ENCODE measurements around the gene ZBTB46. TPM values are rescaled to one million over a fixed set of nuclear protein-coding genes. Genes with fewer than 3 reads are reported as not detected.

ZBTB46 gene
- total and polyA plus RNA-seq, 10 of the 15 experiments (the other 5 are each of a cell fraction or from before 2014, with no cell fraction given): 0.15 to 0.92 (median 0.34) TPM

DNA sequence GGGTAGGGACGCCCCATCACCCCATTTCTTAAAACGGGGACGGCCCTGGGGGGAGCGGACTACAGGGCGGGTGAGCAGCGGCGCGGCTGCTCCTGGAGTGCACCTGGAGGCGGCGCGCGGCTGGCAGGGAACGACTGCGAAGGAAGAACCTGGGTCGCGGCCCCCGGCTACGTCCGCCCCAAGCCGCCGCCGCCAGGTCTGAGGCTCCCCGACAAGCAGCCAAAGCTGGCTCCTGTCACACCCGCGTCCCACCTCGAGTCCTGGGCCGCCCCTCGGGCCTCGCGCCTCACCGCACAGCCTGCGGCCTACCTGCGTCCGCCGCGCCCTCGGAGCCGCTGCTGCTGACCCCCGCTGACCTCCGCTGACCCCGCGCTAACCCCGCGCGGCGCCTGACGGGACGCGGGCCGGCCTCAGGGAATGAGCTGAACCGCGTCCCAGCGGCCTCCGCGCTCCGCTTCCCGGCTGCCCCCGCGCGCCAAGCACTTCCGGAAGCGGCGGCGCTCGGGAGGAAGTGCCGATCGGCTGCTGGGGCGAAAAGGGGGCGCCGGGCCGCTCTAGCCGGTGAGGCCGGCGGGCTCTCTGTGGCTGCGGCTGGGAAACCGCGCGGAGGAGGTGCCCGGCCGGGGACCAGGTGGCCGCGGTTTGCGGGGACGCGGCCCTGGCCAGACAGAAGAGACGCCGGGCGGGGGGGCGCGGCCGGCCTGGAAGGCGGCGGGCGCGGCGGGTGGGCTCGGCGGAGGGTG, 123.3 kb downstream of the ZBTB46 start, which contains the start of the genes ARFRP1 and ZGPAT:
Gene ARFRP1 (minus strand): TSS at position 419 of the 743 bp plus-strand sequence. CDS start 885 bp downstream, outside the sequence.
Gene ZGPAT (plus strand): TSS at position 482 of the 743 bp plus-strand sequence. CDS start 542 bp downstream, outside the sequence.
- RAD21 ChIA-PET (ENCODE audit: unreplicated experiment): interaction anchor here (0.7 to 2.4 kb wide), 15 partner anchors 9 to 273 kb away, joined by 3 to 32 read pairs (median 4); partner anchors contain the start of genes LIME1, PRPF6, PTK6 and RTEL1
- Histone ChIP-seq H3K27ac (ENCODE audit: control insufficient read depth, insufficient read depth) (peak within 1 kb of the TSS; percentile 74), H3K4me3 (peak within 1 kb of the TSS; percentile 89), H3K9me3 (replicated peaks; ENCODE audit: control insufficient read depth, insufficient read depth, low read length) (peaks cover 6% of the 10 kb centered on the region; the same call in 2 of the 3 replicates), H3K36me3 (ENCODE audit: control insufficient read depth in 2 of 2, insufficient read depth in 2 of 2, low read length in 1 of 2) (peaks cover 5 to 27% of the 10 kb centered on the region in 2 experiments), H2AFZ (ENCODE audit: control insufficient read depth, low read depth, low read length) (peak within 1 kb of the TSS; percentile 41), H3K27me3 (replicated peaks in 1 of 2; ENCODE audit: control insufficient read depth in 2 of 2, insufficient read depth in 2 of 2, low read length in 1 of 2) (no peaks in the 10 kb centered on the region), H3K4me2 (ENCODE audit: control insufficient read depth, insufficient read depth) (peak within 1 kb of the TSS; percentile 87), H3K79me2 (ENCODE audit: control insufficient read depth, insufficient read depth, low read length) (peaks cover 50% of the 10 kb centered on the region), H4K20me1 (ENCODE audit: control insufficient read depth, insufficient read depth) (no peaks in the 10 kb centered on the region), H3K4me1 (ENCODE audit: control insufficient read depth, insufficient read depth, low read length) (peaks cover 12% of the 10 kb centered on the region), H3K9ac (ENCODE audit: control insufficient read depth, insufficient read depth, low read length) (peak within 1 kb of the TSS; percentile 77)
- CTCF ChIA-PET: interaction anchor here (0.6 to 3.3 kb wide), 20 partner anchors 9 to 270 kb away, joined by 3 to 28 read pairs (median 5); partner anchors contain the start of genes LIME1, RTEL1, SLC2A4RG and TPD52L2
- BruUV-seq (replicated peaks): no TSS peak
- WGBS (ENCODE audit: insufficient coverage, insufficient replicate concordance, low lambda C conversion rate, missing lambda C conversion rate): under 1% methylated on average over 67 of the region's 98 CpGs
- peak; percentile 18 for FAIRE-seq
- DNase-seq (ENCODE audit: low read depth, low spot score): no peak
- intact Hi-C loops (cut with micrococcal nuclease; ENCODE audit: unreplicated experiment) (loop anchor here (2.0 kb wide), 4 partner anchors 29 to 249 kb away; partner anchors contain the start of genes LIME1, TPD52L2 and UCKL1), in situ Hi-C loops (cut with MboI) (loop anchor here (5.0 kb wide), 1 partner anchor 150 kb away; no protein-coding TSS in a partner anchor)
- ATAC-seq: peak; percentile 93
- SMC1A ChIA-PET (ENCODE audit: uncharacterized antibody, unreplicated experiment): interaction anchor here (0.6 to 2.6 kb wide), 8 partner anchors 12 to 157 kb away, joined by 3 to 14 read pairs (median 5); partner anchors contain the start of genes LIME1 and TPD52L2
- POLR2A ChIA-PET: interaction anchor here (0.6 to 1.6 kb wide), 7 partner anchors 29 to 351 kb away, joined by 3 to 5 read pairs (median 3); partner anchors contain the start of genes LIME1, RTEL1, SLC2A4RG and TPD52L2
- no peak for TF ChIP-seq SMAD1 (IDR thresholded peaks at IDR 0.05; ENCODE audit: low read depth, partially characterized antibody)
- no peak for TF ChIP-seq MYB (IDR thresholded peaks at IDR 0.05; ENCODE audit: borderline replicate concordance, low read depth, low read length)
- no peak for TF ChIP-seq STAT3 (IDR thresholded peaks at IDR 0.05; ENCODE audit: low read depth, low read length)
- TF ChIP-seq CEBPB (IDR thresholded peaks at IDR 0.05; ENCODE audit: borderline replicate concordance in 1 of 2, low read depth in 2 of 2, low read length in 2 of 2): no peak
- peak; percentile 32; the same call in 1 of the 2 replicates for TF ChIP-seq CREM (IDR thresholded peaks at IDR 0.05; ENCODE audit: low read depth)
- peak; percentile 55; the same call in 1 of the 2 replicates for TF ChIP-seq ESRRA (IDR thresholded peaks at IDR 0.05; ENCODE audit: low read length)
- TF ChIP-seq, protein P1, sequence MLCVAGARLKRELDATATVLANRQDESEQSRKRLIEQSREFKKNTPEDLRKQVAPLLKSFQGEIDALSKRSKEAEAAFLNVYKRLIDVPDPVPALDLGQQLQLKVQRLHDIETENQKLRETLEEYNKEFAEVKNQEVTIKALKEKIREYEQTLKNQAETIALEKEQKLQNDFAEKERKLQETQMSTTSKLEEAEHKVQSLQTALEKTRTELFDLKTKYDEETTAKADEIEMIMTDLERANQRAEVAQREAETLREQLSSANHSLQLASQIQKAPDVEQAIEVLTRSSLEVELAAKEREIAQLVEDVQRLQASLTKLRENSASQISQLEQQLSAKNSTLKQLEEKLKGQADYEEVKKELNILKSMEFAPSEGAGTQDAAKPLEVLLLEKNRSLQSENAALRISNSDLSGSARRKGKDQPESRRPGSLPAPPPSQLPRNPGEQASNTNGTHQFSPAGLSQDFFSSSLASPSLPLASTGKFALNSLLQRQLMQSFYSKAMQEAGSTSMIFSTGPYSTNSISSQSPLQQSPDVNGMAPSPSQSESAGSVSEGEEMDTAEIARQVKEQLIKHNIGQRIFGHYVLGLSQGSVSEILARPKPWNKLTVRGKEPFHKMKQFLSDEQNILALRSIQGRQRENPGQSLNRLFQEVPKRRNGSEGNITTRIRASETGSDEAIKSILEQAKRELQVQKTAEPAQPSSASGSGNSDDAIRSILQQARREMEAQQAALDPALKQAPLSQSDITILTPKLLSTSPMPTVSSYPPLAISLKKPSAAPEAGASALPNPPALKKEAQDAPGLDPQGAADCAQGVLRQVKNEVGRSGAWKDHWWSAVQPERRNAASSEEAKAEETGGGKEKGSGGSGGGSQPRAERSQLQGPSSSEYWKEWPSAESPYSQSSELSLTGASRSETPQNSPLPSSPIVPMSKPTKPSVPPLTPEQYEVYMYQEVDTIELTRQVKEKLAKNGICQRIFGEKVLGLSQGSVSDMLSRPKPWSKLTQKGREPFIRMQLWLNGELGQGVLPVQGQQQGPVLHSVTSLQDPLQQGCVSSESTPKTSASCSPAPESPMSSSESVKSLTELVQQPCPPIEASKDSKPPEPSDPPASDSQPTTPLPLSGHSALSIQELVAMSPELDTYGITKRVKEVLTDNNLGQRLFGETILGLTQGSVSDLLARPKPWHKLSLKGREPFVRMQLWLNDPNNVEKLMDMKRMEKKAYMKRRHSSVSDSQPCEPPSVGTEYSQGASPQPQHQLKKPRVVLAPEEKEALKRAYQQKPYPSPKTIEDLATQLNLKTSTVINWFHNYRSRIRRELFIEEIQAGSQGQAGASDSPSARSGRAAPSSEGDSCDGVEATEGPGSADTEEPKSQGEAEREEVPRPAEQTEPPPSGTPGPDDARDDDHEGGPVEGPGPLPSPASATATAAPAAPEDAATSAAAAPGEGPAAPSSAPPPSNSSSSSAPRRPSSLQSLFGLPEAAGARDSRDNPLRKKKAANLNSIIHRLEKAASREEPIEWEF (IDR thresholded peaks at IDR 0.05; ENCODE audit: insufficient replicate concordance, low read depth, low read length): no peak
- no peak; the same call in 1 of the 2 replicates for TF ChIP-seq FOXK2 (IDR thresholded peaks at IDR 0.05)
- 0 out of 2 replicates have a peak, but pooled peaks have one; percentile 19 for TF ChIP-seq RAD21 (IDR thresholded peaks at IDR 0.05; ENCODE audit: insufficient read depth, low read depth, low read length)
- TF ChIP-seq BCL11A (IDR thresholded peaks at IDR 0.05; ENCODE audit: low read depth, low read length): 0 out of 2 replicates have a peak, but pooled peaks have one; percentile 35
- no peak for TF ChIP-seq RAD51 (IDR thresholded peaks at IDR 0.05)
- TF ChIP-seq, protein P2, sequence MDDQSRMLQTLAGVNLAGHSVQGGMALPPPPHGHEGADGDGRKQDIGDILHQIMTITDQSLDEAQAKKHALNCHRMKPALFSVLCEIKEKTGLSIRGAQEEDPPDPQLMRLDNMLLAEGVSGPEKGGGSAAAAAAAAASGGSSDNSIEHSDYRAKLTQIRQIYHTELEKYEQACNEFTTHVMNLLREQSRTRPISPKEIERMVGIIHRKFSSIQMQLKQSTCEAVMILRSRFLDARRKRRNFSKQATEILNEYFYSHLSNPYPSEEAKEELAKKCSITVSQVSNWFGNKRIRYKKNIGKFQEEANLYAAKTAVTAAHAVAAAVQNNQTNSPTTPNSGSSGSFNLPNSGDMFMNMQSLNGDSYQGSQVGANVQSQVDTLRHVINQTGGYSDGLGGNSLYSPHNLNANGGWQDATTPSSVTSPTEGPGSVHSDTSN (IDR thresholded peaks at IDR 0.05; ENCODE audit: insufficient replicate concordance, low read depth, low read length): no peak
- TF ChIP-seq, protein P3, sequence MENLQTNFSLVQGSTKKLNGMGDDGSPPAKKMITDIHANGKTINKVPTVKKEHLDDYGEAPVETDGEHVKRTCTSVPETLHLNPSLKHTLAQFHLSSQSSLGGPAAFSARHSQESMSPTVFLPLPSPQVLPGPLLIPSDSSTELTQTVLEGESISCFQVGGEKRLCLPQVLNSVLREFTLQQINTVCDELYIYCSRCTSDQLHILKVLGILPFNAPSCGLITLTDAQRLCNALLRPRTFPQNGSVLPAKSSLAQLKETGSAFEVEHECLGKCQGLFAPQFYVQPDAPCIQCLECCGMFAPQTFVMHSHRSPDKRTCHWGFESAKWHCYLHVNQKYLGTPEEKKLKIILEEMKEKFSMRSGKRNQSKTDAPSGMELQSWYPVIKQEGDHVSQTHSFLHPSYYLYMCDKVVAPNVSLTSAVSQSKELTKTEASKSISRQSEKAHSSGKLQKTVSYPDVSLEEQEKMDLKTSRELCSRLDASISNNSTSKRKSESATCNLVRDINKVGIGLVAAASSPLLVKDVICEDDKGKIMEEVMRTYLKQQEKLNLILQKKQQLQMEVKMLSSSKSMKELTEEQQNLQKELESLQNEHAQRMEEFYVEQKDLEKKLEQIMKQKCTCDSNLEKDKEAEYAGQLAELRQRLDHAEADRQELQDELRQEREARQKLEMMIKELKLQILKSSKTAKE (IDR thresholded peaks at IDR 0.05; ENCODE audit: low read depth, poor library complexity, severe bottlenecking): no peak

Measured in GM12878 (cell line).